DMS 273 (cell line): ENCODE measurements around the gene CCDC83.
"Not testable (repeated sequence)": the region's sequence is repeated elsewhere in the genome, so short reads cannot be mapped to it uniquely, and the experiment has no call there.

ENCODE experiments used
- DNase-seq: peaks from one replicate; lab custom pipeline; 2025; ENCODE audit not compliant: unreplicated experiment; lab: John Stamatoyannopoulos, UW

The CCDC83 gene

DNA sequence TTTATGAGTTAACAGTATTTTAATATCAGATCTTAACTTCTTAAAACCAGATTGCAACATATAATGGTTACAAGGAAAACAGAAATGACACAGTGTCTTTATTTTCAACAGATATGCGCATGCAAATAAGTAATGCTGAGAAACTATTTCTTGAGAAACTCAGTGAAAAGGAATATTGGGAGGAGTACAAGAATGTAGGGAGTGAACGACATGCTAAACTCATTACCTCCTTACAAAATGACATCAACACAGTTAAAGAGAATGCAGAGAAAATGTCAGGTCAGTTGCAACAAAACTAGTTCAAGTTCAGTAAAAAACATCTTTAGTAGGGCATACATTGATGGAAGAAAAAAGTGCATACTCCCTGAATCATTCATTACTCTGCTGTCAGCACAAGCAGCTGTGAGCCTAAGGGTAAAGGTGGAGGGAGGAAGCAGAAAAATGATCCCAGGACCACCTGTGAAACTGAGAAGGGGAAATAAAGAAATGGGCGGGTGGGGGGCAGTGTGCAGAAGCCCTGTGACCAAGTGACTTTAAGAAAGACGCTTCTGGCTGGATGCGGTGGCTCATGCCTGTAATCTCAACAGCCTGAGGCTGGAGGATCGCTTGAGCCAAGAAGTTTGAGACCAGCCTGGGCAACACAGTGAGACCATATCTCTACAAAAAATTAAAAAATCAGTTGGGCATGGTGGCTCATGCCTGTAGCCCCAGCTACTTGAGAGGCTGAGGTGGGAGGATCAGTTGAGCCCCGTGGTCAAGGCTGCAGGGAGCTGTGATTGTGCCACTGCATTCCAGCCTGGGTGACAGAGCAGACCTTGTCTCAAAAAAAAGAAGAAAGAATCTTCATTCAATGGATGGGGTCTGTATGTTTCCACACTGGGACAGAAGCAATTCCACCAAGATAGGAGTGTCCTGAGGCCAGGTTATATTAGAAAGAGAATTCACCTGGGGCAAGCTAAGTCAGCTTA is 31.2 kb downstream of the CCDC83 start:
- no peak for DNase-seq

- no peak for DNase-seq
Measured at GRCh38 chr11:85889108-85889507, 33.9 kb downstream of the CCDC83 start.

DNA sequence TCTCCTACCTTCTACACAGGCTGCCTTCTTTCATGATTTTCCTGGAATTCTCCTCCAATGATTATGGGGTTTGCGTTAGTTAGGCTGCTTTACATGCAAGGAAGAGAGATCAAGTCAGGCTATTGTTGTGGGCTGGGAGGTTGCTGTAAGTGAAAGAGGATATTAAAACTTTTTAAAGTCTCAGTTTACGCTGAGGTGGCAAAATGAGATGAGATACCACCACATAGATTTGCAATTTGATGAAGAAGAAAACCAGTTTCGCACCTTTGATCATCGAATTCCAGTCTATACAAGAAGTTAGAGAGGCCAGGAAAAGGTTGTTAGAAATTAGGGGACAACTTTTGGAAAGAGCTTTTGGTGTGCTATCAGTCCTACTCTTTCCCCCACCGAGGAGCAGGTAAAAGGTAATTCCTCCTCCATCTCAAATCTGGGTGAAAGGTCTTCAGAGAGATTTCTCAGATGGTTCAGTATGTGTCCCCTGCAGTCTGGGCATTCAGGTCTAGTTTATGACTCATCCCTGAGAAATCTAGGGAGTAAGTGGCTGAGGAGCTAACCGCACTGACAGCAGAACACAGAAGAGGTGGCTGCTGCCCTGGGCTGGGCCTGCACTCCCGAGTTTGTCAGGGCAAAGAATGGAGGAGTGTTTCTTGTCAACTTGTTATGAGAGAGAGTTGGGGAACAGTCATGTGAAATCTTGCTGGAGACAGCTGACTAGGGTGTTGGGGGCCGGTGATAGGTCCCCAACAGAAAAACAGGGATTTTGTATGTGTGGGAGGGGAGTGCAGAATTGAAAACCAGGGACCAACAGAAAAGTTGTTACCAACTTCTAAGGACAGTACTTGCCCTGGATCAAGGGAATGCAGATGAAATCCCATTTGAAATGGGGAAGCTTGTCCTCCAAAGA is 34.7 kb downstream of the CCDC83 start:
- DNase-seq: no peak

DNA sequence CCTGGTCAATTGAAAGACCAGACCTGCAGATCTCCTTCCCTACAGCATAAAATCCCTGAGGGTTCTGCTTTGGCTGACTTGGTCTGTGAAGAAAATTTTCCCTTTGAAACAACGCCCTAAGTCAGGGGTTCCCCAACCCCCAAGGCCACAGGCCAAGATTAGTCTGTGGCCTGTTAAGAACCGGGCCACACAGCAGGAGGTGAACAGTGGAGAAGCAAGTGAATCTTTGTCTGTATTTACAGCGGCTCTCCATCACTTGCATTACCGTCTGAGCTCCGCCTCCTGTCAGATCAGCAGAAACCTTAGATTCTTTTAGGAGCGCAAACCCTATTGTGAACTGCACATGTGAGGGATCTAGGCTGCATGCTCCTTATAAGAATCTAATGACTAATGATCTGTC is 38.2 kb downstream of the CCDC83 start:
- DNase-seq: no peak

GRCh38 chr11:85896876-85897275 is 41.7 kb downstream of the CCDC83 start:
- DNase-seq: no peak

DNA sequence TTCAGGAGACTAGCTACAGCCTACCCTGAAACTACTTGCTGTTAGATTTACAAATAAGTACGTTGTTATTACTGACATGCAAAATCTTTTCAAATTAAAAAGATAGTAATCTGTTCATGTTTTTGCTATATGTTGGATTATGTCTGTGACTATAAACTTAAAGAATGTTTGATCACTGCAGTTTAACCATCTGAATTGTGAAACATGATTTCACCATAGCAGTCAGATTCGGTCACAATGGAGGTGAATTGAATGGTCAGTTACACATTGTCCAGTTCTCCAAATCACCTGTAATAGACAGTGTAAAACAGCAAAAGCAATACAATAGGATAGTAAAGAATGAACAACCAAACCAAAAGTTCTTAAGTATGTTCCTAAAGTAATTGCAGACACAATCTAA is 43.3 kb downstream of the CCDC83 start:
- DNase-seq: no peak

GRCh38 chr11:85902353-85902752 is 47.2 kb downstream of the CCDC83 start:
- no peak for DNase-seq

- no peak for DNase-seq
Measured at GRCh38 chr11:85903406-85903805, 48.2 kb downstream of the CCDC83 start.

DNA sequence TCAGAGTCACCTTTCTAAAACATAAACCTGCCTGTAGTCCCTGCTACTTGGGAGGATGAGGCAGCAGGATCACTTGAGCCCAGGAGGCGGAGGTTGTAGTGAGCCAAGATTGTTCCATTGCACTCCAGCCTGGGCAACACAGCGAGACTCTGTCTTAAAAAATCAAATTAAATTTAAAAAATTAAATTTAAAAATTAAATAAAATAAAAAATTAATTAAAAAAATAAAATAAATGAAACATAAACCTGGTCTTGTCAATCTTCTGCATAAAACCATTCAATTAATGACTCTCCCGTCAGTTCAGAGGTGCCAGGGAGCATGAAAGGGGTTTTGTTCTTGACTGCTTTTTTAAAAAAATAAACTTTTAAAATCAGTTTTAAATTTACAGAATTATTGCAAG is 48.6 kb downstream of the CCDC83 start:
- DNase-seq: no peak

DNA sequence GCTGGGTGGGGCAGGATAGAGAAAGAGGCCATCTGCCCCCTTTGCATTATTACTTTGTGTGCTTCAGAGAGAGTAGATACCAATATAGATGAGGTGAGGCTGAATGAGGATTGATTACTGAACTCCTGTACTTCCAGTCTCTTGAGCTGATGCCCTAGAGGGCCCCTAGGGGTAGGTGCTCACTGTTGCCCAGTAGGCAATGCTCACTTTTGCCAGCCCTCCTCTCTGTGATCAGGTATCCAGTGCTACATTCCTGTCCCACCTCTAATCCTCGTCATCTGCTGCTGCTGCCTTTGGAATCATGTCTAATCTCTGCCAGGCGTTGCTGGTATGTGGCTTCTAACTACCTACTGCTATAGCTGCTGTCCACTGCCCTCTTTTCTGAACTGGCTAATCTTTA is 57.2 kb downstream of the CCDC83 start:
- DNase-seq: no peak

DNA sequence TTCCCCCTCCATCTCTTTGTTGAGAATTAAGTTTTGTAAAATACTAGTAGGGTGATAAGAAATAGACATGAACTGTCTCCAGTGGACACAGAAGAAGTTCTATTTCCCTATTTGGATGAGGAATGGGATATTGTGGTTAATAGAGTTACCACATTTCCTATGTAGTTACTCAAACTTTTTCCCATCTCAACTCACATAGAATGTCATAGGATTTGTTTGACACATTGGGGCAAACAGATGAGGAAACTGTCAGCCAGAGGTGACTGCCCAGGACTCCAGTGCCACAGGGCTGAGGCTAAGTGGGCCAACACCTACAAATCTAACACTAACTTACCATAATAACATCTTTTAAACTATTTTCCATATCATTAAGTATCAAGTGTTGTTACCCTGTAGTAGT is 58.3 kb downstream of the CCDC83 start:
- DNase-seq: no peak

- no peak for DNase-seq
Measured at GRCh38 chr11:85914425-85914824, 59.2 kb downstream of the CCDC83 start.

- no peak for DNase-seq
Measured at GRCh38 chr11:85918910-85919794, 64.0 kb downstream of the CCDC83 start.

DNA sequence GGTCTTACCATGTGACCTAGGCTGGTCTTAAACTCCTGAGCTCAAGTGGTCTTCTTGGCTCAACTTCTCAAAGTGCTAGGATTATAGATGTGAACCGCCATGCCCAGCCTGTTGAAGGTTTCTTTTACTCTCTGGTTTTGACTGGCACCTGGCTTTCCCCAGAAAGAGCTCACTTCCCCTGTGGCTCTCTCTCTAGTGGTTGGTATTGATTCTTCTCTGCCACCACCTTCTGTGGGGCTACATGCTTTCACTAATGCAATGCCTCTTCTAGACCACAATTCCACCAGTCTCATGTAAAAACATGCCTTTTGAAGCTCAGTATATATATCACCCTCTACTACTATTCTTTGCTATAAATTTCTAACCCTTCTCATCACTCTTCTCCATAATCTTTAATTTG is 67.2 kb downstream of the CCDC83 start:
- no peak for DNase-seq

- DNase-seq: no peak
Measured at GRCh38 chr11:85923455-85923854, 68.3 kb downstream of the CCDC83 start.

- DNase-seq: not testable (repeated sequence)
Measured at GRCh38 chr11:85926653-85927214, 71.6 kb downstream of the CCDC83 start.

DNA sequence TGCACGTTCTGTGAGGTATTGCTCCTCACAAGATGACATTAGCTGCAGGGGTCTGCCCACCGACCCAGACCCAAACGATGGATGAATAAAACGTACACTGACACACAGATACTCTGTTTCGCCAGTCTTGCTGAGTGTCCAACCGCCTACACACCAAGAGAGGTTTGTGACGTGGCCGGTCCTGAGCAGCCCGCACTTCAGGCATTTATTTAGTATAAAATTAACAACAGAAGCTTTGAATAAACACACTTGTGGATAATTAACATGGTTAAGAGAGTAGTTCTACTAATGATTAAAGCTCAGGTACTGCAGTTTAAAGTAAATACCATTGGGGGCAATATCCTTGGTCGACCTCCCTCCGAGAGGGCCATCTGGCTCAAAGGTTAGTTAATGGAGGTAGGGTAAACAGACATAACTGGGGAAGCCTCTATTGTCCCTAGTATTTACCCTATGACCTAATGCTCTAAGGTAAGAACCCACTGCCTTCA is 75.7 kb downstream of the CCDC83 start:
- no peak for DNase-seq

DNA sequence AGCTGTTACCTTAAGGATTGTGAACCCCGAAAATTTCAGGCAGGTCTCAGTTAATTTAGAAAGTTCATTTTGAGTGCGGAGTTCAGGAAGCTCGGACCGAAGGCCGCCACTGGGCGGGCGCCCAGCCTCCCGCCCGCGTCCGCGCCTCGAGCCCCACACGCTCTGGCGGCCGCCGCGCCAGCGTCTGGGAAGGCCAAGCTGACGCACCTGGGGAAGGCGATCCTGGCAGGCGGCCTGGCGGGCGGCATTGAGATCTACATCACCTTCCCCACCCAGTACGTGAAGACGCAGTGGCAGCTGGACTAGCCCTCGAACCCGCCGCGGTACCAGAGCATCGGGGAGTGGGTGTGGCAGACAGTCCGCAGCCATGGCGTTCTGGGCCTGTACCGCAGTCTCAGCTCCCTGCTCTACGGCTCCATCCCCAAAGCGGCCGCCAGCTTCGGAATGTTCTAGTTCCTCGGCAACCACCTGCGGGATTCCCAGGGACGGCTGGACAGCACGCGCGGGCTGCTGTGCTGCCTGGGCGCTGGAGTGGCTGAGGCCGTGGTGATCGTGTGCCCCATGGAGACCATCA is 79.5 kb downstream of the CCDC83 start:
- no peak for DNase-seq

- DNase-seq: no peak
Measured at GRCh38 chr11:85935751-85936150, 80.6 kb downstream of the CCDC83 start.

DNA sequence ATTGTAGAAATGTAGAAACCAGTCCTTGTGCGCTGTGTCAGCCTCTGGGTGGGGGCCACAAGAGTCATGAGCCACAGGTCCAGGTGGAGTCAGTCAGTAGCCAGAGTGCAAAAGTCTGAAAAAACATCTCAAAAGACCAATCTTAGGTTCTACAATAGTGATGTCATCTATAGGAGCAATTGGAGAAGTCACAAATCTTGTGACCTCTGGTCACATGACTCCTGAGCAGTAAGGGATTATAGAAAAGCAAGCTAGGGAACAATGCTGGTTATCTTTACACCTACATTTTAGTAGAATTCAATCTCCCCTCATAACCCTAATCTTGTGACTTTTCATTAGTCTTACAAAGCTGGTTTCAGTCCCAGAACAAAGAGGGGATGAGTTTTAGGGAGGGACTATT is 82.7 kb downstream of the CCDC83 start:
- no peak for DNase-seq
